VCaP (cell line): ENCODE measurements around the gene ZNF836.
"Not testable (repeated sequence)": the region's sequence is repeated elsewhere in the genome, so short reads cannot be mapped to it uniquely, and the experiment has no call there.

Source experiments
- H3K27ac ChIP-seq: fragments of 450-650 bp; 2 replicates; pipeline ENCODE4 v1.5.1; 2017
- TF ChIP-seq, protein P1 (sequence below): fragments of 450-650 bp; conservative IDR thresholded peaks from 2 replicates; pipeline ENCODE4 v1.5.1; 2017; ENCODE audit warnings: mild to moderate bottlenecking, moderate library complexity

The ZNF836 gene

DNA sequence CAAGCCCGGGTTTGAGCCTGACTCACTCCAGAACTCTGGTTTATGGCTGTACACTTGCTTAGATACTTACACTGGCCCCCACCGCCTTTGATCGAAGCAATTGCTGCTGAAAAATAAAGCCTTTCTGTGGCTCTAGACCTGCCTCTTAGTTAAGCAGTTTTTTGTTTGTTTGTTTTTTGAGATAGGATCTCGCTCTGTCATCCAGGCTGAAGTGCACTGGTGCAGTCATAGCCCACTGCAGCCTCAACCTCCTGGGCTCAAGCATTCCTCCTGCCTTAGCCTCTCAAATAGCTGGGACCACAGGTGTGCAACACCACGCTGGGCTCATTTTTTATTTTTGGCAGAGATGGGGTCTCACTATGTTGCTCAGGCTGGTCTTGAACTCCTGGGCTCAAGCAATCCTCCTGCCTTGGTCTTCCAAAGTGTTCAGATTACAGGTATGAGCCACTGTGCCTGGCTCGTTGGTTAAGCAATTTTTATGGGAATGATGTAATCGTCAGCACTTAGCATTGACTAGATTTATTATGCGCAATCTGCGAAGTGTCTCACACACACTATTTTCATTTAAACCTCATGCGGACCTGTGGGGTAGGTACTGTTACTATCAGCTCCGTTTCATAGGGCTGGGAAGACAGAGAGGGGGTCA, 40.6 kb upstream of the ZNF836 start:
- TF ChIP-seq, protein P1, sequence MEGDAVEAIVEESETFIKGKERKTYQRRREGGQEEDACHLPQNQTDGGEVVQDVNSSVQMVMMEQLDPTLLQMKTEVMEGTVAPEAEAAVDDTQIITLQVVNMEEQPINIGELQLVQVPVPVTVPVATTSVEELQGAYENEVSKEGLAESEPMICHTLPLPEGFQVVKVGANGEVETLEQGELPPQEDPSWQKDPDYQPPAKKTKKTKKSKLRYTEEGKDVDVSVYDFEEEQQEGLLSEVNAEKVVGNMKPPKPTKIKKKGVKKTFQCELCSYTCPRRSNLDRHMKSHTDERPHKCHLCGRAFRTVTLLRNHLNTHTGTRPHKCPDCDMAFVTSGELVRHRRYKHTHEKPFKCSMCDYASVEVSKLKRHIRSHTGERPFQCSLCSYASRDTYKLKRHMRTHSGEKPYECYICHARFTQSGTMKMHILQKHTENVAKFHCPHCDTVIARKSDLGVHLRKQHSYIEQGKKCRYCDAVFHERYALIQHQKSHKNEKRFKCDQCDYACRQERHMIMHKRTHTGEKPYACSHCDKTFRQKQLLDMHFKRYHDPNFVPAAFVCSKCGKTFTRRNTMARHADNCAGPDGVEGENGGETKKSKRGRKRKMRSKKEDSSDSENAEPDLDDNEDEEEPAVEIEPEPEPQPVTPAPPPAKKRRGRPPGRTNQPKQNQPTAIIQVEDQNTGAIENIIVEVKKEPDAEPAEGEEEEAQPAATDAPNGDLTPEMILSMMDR, result no peak

DNA sequence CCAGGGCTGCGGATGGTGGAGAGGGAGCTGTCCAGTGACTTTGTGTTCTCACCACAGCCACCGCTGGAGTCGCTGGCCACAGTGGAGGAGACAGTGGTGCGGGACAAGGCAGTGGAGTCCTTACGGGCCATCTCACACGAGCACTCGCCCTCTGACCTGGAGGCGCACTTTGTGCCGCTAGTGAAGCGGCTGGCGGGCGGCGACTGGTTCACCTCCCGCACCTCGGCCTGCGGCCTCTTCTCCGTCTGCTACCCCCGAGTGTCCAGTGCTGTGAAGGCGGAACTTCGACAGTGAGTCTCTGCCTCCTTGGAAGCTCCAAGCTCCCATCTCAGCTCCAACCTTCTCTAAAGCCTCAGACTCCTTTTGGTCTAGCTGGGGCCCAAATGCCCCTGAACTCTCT, 39.8 kb upstream of the ZNF836 start:
- H3K27ac ChIP-seq, result no peak overlapping the region
- TF ChIP-seq, protein P1, result no peak

More for the DNA sequence above, 40.6 kb upstream of the ZNF836 start:
- H3K27ac ChIP-seq, result no peak overlapping the region

DNA sequence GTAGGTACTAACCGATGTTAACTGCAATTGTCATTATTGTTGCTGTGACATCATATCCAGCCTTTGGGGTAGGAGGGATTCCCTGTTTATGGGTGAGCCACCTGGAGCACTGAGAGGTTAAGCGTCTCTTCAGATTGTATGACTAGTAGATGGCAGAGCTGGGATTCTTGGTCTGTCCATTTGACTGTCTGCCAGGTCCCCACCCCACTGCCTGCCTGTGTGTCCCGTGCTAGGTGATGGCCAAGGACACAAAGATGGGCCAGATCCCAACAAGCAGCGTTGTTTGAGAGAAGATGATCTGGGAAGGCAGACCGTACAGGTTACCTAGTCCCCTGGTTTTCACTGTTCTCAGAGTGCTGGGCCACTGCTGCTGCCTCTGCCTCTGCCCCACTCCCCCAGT, 35.1 kb upstream of the ZNF836 start:
- TF ChIP-seq, protein P1, result no peak
- no peak overlapping the region for H3K27ac ChIP-seq

DNA sequence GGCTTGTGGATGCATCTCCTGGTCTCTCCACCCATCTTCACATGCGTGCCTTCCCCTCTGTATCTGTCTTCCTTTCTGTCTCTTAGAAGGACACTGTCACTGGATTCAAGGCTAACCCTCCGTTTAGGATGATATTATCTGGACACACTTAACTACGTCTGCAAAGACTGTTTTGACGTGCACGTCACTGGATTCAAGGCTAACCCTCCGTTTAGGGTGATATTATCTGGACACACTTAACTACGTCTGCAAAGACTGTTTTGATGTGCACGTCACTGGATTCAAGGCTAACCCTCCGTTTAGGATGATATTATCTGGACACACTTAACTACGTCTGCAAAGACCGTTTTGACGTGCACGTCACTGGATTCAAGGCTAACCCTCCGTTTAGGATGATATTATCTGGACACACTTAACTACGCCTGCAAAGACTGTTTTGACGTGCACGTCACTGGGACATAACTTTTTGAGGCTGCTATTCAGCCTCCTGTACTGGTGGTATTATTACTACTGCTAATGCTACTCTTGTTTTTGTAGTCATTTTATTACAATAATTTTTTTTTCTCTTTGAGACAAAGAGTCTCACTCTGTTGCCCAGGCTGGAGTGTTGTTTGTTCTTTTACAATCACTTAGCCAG, 29.5 kb upstream of the ZNF836 start:
- H3K27ac ChIP-seq, result not testable (repeated sequence)

DNA sequence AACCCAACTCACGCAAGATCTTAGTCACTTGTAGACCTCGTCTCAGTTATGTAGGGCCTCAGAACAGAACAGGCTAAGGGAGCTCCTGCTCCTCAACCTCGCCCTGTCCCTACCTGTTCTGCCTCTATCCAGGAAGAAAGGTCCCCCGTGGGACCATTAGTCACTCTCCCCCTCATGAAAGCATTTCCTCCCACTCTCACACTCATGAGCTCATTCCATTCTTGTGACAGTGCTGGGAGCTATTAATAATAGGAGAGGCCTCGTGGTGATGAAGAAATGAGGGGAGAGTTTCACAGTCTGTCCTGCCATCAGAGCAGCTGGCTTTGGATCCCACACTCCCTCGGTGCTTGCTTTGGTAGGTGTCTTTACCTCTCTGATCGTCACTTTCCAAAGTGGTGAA, 28.6 kb upstream of the ZNF836 start:
- no peak overlapping the region for H3K27ac ChIP-seq
- TF ChIP-seq, protein P1, result no peak

DNA sequence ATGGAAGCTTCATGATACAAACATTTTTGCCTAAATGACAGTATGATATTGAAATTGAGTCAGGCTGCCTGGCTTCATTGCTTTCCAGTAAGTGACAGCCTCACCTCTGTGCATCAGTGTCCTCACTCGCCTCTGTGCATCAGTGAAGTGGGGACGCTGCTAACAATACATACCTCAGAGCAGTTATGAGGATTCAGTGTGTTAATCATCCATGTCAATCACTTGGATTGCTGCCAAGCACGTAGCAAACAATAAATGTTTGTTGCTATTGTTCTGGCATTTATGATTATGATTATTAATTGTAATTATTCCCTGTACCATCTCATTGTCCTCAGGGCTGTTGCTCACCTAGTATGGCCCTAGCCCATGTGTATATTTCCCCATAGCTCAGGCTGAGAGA, 27.3 kb upstream of the ZNF836 start:
- H3K27ac ChIP-seq, result peak overlapping the region; percentile 23
- TF ChIP-seq, protein P1, result no peak

DNA sequence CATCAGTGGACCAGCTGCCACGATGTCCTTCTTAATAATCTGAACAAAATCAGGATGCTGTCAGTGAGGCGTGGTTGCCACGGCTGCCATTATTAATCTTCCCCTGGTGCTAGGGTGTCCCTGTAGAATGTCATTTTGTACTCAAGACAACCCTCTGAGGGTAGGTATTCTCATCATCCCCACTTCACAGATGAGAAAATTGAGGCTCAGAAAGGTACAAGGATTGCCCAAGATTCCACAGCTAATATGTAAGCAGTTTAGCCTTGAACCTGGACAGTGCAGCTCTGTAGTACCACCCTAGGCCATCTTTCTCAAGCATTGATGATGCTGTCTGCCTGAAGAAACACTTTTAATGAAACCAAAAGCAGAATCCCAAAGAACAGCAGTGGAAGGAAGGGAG, 26.5 kb upstream of the ZNF836 start:
- H3K27ac ChIP-seq, result peak overlapping the region; percentile 23
- TF ChIP-seq, protein P1, result no peak

DNA sequence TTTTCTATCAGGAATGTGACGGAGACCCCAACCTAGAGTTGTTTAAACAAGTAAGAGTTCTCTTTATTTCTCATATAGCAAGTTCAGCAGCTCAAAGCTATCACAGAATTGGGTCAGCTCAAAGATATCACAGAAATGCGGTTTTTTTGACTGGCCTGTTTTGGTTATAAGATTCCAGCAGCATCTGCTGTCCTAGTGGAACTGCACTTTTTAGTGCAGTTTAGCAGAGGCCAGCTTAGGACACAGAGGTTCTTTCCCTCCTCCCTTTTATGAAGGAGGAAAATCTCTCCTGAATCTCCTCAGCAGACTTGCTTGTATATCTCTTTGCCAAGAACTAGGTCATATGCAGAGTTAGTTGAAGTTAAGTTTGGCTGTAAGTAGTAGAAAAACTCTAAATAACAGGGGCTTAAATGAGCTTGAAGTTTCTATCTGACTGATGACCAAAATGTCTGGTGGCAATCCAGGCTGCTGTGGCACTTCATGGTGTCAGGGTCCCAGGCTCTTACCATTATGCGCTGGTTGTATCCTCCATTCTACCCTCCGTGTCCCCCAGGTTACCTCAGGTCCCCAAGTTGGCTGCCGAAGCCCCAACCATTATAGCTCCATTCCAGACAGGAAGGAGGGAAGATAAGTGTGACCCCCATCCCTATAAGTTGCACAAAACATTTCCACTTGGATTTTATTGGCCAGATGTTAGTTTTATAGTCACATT, 25.0 kb upstream of the ZNF836 start:
- no peak overlapping the region for H3K27ac ChIP-seq
- TF ChIP-seq, protein P1, result no peak
